ELR (cell line): ENCODE results near the gene UBASH3B.

Source experiments
- DNase-seq: peaks from one replicate; pipeline ENCODE4 v3.0.0-alpha.2; 2015; ENCODE audit warnings: low read depth

UBASH3B gene

DNA sequence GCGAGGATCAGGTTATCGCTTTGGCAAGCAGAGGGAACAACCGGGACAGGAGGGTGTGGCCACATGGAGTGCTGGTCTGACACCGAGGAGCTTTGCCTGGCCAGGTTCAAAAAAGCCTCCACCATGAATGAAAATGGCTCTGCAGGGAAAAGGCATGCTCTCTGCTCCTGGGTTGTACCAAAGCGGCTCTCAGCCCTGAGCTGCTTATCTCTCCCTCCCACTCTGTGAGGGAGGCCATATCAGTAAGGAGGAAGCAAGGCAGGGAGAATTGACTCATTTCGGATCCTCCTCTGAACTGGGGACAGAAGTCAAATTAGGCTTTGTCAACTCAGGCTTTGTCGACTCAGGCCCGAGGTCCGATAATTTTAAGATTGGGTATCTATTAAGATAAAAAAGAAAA lies 99.9 kb downstream of the UBASH3B start:
- no peak for DNase-seq

DNA sequence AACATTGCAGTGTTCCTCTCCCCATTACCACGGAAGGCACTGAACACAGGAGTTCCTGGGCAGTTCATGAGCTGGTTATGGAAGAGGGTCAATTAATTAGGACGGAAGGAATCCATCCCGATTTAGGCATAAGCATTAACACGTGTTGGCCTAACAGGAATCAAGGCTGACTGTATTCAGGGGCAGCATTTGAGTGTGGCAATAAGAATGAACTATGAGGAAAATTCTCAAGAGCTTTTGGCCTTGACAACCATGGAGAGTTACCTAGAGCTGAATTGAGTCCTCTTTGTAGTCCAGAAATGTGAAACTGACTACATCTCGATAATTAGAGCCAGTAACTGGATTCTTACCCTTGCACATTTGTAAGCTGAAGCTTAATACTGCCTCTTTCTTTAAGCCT lies 100.4 kb downstream of the UBASH3B start:
- DNase-seq, result no peak

DNA sequence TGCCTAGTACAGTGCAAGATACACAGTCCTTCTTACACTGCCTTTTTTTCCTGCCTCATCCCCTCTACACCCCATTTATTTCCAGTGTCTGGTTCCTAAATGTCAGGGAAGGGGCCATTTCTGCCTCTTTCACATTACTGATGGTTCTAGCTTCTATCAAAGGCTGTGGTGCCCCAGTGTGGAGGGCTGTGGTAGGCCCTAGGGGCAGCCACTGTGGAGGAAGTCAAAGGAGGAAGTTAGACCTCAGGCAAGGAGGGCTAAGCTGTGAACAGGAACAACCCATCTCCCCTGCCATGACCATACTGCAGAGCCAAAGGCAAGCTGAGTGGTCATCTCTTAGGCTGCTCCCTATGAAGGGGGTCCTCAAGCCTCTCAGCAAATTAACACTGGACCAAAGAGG lies 100.9 kb downstream of the UBASH3B start:
- no peak for DNase-seq

DNA sequence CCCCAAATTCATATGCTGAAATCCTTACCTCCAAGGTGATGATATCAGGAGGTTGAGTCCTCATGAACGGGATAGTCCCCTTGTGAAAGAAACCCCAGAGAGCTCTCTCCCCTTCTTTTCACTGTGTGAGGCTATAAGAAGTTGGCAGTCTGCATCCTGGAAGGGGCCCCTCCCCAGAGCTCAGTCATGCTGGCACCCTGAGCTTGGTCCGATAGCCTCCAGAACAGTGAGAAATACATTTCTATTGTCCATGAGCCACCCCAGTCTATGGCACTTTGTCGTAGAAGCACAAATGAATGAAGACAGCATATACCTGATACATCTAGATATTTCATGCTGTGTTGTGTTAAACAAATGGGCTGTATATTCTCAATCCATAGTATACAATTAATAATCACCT lies 101.7 kb downstream of the UBASH3B start:
- DNase-seq, result no peak

DNA sequence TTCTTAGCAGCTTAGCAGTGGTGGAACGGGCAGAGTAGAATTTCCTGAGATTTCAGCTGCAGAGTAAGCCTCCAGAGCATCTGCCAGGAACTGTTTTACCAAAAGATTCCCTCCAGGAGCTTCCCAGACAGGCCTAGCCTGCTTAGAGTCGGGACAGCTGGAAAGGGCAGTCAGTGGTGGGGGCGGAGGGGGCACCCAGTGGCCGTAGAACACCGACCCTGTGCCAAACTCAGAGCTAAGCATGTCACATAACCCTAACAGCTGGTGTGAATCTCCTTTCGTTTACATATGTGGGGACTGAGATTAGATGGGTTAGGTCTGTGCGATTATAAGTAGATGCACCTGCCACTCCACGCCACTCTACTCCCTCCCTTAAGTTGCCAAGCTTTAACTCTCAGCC lies 102.8 kb downstream of the UBASH3B start:
- DNase-seq, result no peak

DNA sequence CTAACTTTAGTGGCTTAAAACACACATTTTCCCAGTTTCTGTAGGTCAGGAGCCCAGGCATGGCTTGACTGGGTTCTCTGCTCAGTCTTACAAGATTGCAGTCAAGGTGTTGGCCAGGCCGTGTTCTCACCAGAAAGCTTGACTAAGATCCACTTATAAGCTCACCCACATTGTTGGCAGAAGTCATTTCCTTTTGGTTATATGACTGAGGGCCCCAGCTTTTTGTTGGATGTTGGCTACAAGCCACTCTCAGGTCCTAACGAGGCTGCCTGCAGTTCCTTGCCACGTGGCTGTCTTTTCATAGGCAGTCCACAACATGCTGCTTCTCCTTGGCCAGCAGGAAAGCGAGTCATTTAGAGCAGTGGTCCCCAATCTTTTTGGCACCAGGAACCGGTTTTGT lies 103.5 kb downstream of the UBASH3B start:
- DNase-seq, result no peak

DNA sequence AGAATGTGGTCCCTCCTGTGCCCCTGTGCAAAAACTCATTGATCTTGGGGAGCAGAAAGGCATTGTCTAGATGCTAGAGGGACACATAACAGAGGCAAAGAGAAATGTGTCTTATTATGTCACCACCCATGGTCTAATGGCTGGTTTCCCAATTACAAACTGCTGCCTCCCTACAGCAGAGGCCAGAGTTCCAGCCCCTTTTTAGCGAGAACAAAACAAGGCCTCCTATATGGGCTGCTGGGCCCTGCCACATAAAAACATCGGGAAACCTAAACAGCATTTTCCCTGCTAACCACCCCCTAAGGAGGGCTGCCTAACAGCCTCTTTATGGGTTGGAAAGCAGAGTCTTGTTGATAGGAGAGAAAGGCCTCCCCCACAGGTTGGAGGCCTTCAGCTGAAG lies 107.6 kb downstream of the UBASH3B start:
- no peak for DNase-seq

DNA sequence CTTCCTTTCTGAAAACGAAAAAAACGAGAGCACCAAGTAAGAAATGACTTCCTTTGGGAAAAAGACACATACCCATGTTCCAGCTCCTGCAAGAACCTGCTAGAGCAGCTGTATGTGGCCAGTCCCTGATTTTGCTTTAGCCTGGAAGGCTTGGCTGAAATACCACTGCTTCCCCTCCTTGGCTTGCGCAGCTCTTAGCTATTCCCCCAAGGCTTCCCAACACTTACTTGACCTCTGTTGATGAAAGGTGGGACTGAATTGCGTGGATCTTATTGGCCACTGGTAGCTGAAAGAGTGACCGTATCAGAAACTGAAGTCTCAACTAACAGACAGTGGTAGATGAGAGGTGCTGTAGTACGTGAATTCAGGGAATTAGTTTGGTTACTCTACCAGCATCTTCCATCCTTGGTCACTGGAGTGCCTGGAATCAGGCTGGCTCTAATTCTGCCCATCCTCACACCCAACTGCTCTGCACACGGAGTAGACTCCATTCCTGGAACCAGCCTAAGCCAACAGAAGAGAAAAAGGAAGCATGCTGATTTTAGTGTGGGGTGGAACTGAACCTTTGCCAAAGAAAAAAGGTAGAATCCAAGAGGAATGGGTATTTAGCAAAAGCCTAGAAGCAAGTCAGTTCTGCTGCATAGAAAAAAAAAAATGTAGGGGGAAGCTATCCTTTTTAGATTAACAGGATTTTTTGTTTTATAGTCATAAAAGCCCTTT lies 109.0 kb downstream of the UBASH3B start:
- DNase-seq, result no peak

DNA sequence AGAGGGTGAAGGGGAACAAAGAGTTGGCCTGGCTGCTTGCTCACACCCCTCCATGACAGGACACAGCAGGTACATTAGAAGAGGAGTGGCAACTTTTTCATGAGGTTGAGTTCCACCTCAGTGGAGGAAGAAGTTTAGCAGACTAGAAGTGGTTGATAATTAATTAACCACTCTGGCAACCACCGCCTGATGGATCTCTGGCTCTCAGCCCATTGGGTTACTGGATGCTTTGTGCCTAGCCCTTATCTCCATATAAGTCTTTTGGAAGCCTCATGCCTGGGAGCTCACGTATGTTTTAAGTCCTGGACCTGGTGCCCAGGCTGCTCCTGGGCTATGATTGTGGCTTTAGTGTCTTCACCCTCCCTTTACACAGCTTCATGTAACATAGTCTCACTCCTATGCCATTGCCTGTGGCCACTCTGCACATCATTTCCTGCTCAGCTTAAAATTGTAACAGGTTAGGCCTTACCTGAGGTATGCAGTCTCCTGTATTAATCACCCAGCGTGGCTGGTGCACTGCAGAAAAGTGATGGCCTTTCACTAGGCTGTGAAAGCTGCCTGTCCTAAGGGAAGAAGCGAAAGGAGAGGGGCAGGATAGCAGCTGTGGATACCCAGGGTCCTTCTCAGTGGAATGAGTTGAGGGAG lies 110.1 kb downstream of the UBASH3B start:
- DNase-seq, result no peak

DNA sequence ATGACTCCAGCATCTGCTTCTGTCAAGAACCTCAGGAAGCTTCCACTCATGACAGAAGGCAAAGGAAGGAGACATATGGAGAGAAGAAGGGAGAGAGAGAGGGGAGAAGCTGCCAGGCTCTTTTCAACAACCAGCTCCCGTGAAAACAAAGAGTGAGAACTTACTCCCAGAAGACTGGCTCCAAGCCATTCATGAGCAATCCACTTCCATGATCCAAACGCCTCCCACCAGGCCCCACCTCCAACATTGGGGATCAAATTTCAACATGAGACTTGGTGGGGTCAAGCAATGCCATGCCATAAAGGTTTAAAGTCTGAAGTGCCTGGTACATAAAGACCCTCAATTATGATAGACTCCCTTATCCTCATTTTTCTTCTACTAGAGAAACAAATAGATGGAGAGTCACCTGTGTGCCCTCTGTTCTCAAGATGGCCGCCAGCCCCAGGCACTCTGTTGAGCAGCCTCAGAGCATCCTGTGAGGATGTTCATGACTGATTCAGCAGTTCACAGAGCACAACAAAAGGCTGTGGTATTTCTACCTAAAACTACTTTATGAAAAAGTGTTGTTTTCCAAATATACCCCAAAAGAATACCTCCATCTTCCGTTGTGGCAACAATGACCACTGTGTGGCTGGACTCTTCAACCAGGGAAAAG lies 113.7 kb downstream of the UBASH3B start:
- DNase-seq, result no peak

DNA sequence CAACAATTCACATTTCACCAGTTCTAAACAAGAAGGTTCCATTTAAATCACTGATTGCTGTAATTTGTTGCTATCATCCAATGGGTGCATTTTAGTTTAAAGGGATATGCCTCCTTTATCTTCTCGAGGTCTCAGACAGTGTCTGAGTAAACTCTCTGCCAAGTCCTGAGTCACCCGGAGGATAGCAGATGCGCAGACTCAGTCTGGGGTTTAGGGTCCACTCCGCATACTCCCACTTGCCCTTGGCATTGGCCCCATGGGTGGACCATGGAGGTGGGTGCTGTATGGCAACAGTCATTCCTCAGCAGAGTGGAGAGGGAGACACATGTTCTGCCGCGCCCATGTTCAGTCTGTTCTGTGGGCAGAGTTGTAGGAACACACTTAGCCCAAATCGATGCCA lies 117.4 kb downstream of the UBASH3B start:
- peak; percentile 20 for DNase-seq

DNA sequence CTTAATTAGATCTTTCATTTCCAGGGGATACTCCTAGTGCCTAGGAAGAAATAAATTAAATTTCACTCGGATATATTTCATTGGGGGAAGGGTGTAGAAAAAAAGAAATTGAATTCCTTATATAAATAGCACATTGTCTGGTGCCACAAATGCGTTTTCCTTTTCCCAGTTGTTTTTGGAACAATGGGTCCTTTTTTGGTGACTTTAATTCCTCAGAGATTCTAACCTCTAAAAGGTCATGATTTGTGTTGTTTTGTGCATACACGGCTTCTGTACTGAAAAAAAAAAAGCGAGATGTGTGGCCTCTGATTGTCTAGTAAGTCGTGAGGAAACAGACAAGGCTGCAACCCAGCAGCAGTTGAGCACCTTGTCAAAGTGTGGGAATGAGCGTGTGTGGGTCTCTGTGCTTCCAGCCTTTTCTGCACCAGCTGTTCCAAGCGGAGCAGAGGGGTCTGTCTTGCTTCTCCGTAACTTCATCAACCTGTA lies 118.3 kb downstream of the UBASH3B start:
- no peak for DNase-seq

DNA sequence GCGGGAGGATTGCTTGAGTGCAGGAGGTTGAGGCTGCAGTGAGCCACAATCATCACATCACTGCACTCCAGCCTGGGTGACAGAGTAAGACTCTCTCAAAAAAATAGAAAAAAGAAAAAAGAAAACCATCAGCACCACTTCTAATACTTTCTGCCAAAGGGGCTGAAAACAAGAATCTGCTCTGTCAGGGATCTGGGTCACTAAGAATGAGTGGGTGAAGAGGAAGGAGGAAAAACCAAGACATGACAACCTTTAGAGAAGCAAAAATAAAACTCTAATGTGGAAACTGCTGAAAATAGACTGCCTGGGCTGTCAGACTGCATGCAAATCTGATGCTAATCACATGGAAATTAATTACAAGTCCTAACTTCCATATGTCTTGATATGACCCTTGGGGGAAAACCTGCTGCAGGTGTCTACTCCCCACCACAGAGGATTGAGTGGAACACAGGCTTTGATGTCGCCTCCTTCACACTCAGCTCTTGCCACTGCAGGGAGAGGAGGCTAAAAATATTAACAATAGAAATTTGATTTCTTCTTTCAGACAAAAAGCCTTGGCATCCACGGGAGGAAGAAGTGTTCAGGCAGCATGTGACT lies 120.3 kb downstream of the UBASH3B start:
- DNase-seq, result no peak

DNA sequence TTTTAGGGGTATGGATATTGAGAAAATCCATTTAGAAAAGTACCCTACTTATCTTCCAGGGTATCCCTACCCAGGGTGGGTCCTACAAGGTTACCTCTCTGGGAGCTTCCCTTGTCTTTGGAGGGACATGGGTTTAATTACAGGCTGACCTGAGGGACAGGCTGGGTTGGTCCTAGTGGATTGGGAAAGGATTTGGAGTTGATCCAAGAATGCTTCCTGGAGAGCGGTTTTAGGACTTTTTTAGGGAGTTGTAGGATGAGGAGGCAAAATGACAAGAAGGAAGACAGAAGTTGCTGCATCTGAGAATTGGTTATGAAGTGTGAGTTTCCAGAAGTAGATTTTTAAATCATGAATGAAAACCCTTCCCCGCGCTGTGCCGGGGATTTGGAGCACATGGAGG lies 121.0 kb downstream of the UBASH3B start:
- no peak for DNase-seq

DNA sequence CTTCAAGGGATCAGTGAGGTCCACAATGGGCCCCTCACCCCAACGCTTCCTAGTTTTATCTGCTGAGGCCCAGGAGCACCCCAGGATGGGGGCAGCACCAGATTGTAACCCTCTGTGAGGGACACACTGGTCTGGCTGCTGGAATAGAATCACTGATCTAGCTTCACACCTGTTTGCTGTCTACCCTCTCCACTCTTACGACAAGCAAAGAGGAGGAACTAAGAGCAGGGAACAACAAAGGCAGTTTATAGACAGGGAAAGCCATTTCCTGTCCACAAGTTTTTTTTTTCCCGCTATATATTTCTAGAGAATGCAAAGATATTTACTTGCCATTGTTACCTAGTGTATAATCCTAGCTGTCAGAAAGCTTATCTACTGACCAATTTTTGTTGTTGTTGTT lies 121.8 kb downstream of the UBASH3B start:
- no peak for DNase-seq

DNA sequence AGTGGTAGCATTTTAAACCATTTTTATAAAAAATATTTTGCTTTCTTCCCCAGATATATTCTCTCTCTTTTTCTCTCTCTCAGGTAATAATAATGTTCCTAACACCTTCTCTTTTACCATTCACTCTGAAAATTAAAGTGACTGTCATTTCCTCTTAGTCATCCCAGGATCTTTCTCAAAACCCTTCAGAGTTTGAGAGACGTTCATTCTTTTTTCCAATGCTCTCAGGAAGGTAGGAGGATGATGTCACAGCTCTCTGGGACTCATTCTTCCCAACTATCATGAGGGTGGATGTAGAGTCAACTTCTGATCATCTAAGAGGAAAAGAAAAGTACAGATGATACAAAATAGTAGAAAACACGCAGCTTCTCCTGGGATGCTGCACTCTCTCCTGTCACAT lies 122.6 kb downstream of the UBASH3B start:
- DNase-seq, result peak; percentile 74

DNA sequence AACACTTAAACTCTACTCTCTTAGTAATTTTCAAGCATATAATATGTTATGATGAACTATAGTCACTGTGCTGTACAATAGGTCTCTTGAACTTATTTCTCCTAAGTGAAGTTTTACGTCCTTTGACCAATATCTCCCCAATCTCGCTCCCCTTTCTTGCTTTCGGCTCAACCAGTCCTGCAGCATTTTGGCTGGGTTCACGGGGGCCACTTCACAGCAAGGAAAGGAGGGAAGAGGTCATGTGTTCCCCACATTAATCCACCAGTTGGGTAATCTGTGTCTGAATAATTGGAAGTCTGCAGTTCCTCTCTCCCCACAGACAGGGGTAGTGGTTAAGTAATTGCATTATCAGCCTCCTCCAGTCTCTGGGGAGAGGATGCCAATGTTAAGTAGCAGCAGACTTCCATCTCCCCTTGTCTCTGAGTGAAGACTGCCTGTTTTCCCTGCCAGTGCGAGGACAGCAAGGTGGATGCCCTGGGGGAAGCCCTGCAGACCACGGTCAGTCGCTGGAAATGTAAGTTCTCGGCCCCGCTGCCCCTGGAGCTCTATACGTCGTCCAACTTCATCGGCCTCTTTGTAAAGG lies 123.6 kb downstream of the UBASH3B start:
- no peak for DNase-seq

DNA sequence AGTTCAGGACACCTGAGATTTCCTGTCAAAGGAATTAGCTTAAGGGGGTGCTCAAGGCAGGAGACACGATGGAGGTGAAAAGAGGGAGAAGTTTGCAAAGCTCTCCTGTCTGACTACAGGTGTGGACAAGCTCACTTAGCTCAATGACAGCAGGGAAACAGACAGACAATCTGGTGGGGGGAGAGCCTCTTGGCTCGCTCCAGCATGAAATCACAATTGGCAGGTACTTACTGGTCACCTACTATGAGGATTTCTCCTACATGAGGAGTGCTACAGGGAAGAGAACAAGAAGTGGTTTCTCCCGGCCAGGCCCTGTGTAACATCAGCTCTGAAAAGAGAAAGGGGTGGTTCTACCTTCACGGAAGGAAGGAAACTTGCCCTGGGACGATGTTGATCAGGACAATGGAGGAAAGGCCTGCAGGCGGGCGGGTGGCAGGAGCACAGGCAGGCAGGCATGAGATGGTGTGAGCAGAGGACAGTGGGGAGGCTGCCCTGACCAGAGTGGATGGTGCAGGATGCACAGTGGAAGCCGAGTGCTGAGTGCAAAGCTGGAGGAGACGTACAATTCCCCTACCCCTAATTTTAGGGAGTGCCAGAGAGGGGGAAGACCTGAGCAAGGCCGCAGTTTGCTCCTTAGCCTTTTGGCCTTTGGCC lies 124.9 kb downstream of the UBASH3B start:
- DNase-seq, result no peak

DNA sequence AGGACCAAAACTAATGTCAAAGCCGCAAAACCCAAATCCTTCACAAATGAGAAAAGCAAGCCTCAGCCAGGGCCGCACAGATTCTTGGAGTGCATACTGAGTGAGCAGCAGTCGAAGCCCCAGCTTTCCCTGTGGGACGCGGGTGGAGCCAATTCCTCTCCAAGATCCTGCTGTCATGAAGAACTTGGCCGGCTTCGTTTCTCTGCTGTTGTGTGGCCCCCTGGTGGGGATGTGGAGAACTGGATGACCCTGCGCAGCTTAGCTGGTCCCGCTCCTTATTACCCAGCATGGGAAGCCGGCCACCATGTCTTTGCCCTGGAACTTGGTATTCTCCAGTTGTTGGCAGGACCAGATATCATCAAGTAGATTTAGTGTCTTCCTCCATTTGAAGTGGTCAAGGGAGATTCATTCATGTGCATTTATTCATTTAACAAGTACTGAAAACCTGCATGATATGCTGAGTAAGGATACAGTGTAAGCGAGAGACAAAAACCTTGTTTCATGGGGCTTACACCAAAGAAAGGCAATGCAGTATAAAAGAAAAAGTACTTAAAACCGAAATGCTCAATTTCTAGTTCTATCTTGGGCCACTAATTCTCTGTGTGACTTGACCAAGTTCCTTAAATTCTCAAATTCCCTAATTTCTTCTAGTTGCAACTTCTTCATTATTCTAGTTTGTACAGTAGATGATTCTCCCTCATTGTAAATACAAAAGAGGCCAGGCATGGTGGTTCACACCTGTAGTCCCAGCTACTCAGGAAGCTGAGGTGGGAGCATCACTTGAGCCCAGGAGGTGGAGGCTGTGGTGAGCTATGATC lies 126.1 kb downstream of the UBASH3B start:
- DNase-seq, result peak; percentile 93

DNA sequence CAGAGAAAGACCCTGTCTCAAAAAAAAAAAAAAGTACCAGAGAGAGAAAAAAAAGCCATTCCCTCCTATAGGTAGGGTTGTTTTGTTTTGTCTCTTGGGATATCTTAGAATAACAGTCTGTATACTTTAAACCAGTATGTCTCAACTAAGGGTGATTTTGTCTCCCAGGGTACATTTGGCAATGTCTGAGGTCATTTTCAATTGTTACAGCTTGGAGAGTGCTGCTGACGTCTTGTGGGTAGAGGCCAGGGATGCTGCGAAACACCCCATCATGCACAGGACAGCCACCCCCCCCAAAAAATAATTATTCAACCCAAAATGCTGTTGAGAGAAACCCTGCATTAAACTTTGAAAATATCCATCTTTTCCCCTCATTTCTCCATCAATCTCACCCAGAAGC lies 126.7 kb downstream of the UBASH3B start:
- DNase-seq, result no peak

DNA sequence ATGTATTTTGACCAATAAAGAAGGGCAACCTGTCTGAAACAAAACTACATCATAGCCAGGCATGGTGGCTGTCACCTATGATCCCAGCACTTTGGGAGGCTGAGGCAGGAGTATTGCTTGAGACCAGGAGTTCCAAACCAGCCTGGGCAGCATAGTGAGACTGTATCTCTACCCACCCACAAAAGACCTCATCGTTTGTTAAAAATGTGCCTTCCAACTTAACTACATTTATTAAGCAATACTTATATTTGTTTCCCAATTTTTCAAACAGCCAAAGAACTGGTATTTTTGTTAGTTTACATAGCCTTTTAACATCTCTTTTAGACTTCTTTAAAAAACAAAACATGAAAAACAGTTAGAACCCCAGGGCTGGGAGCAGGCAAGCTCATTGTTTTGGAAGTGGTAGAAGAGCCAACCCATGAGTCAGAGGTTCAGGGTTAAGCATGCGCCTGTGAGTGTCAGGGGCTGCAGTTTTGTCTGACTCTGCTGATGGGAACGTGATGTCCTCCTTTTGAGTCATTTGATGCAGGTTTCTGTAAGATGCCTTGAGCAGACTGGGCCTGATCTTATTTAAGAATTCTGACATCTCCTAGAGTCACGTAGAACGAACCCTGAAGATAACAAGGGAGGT lies 128.9 kb downstream of the UBASH3B start:
- DNase-seq, result peak; percentile 95
